B cell (primary cell): Measurements from ENCODE around the gene PFKP. TPM values are rescaled to one million over a fixed set of nuclear protein-coding genes. Genes with fewer than 3 reads are reported as not detected.
"Not testable (repeated sequence)": the region's sequence is repeated elsewhere in the genome, so short reads cannot be mapped to it uniquely, and the experiment has no call there.

Experiments used
- ATAC-seq: fragments of 200-7000 bp; cut with Tn5 transposase; one replicate; pipeline ENCODE4 v1.10.0; 2021; ENCODE audit warnings: low read depth, mild to moderate bottlenecking, moderate number of reproducible peaks, moderate library complexity
- CTCF ChIA-PET: fragments of 350-600 bp; sonication (Branson Sonifier 250); formaldehyde crosslinking; loops from one replicate; lab custom pipeline; 2021; ENCODE audit warnings: antibody characterized with exemption, inconsistent platforms; lab: Charles Lee
- POLR2A ChIA-PET: fragments of 350-600 bp; sonication (Branson Sonifier 250); formaldehyde crosslinking; loops from one replicate; lab custom pipeline; 2021; ENCODE audit warnings: antibody characterized with exemption; lab: Charles Lee
- DNase-seq: peaks from one replicate; pipeline ENCODE4 v3.0.0; 2013
- H2AFZ ChIP-seq: 2 replicates; pipeline ENCODE4 v1.6.1; 2012; ENCODE audit warnings: mild to moderate bottlenecking, low read depth, low read length; ENCODE audit not compliant: insufficient read depth, poor library complexity, severe bottlenecking
- H3K27ac ChIP-seq, 2 donors: 1 replicate in 1 of 2; 2 replicates in 1 of 2; pipeline ENCODE4 v1.5.1; 2012 to 2013; ENCODE audit warnings: low read length in 2 of 2, mild to moderate bottlenecking in 2 of 2, moderate library complexity in 1 of 2
- H3K27me3 ChIP-seq, 4 experiments: fragments of 200-600 bp in 1 of 4; sonication (generic) in 1 of 4; replicated peaks in 1 of 4; 1 replicate in 2 of 4; 2 replicates in 2 of 4; pipeline versions ENCODE4 v1.6.1 to v1.7.0; 2013 to 2016; ENCODE audit warnings: low read length in 3 of 4, mild to moderate bottlenecking in 2 of 4, mixed read lengths in 1 of 4, moderate library complexity in 1 of 4; ENCODE audit not compliant: insufficient read depth in 4 of 4, control insufficient read depth in 3 of 4; ENCODE audit errors: control extremely low read depth in 1 of 4
- H3K36me3 ChIP-seq, 2 experiments: replicated peaks in 1 of 2; 1 replicate in 1 of 2; 2 replicates in 1 of 2; pipeline versions ENCODE4 v1.6.1 to v1.7.1; 2013; ENCODE audit warnings: low read length in 1 of 2; ENCODE audit not compliant: insufficient read depth in 2 of 2, control insufficient read depth in 1 of 2; ENCODE audit errors: control extremely low read depth in 1 of 2, extremely low read depth in 1 of 2
- H3K4me1 ChIP-seq, 2 donors: fragments of 200-600 bp in 1 of 2; sonication (generic) in 1 of 2; 1 replicate in 1 of 2; 2 replicates in 1 of 2; pipeline versions ENCODE4 v1.5.1 to v1.6.1; 2013 to 2017; ENCODE audit warnings: low read length in 2 of 2; ENCODE audit not compliant: control insufficient read depth in 2 of 2, insufficient read depth in 2 of 2
- H3K4me2 ChIP-seq: replicated peaks from 2 replicates; pipeline ENCODE3; 2012; ENCODE audit warnings: mild to moderate bottlenecking, low read depth, low read length; ENCODE audit not compliant: poor library complexity, severe bottlenecking
- H3K4me3 ChIP-seq, 5 experiments: fragments of 200-600 bp in 1 of 5; sonication (generic) in 1 of 5; 1 replicate in 3 of 5; 2 replicates in 2 of 5; pipeline versions ENCODE4 v1.5.1 to v1.7.0; 2011 to 2016; ENCODE audit warnings: low read length in 4 of 5, mild to moderate bottlenecking in 4 of 5, low read depth in 2 of 5, control low read depth in 1 of 5, moderate library complexity in 1 of 5; ENCODE audit not compliant: insufficient read depth in 1 of 5; ENCODE audit errors: control extremely low read depth in 1 of 5, extremely low read depth in 1 of 5
- H3K79me2 ChIP-seq: fragments of 200-600 bp; sonication (generic); one replicate; pipeline ENCODE4 v1.6.0; 2016; ENCODE audit warnings: low read length; ENCODE audit not compliant: control insufficient read depth, insufficient read depth
- H3K9ac ChIP-seq: fragments of 200-600 bp; sonication (generic); 2 replicates; pipeline ENCODE4 v1.6.1; 2017; ENCODE audit warnings: mild to moderate bottlenecking, low read length, moderate library complexity
- H3K9me3 ChIP-seq, 3 donors: one replicate each; pipeline versions ENCODE4 v1.6.1 to v1.7.1; 2013; ENCODE audit warnings: low read length in 2 of 3; ENCODE audit not compliant: control insufficient read depth in 2 of 3, insufficient read depth in 1 of 3; ENCODE audit errors: control extremely low read depth in 1 of 3
- H4K20me1 ChIP-seq: 2 replicates; pipeline ENCODE4 v1.6.0; 2012; ENCODE audit warnings: mild to moderate bottlenecking, low read length; ENCODE audit not compliant: insufficient read depth, control insufficient read depth, poor library complexity, severe bottlenecking
- H3K27ac Mint-ChIP-seq: one replicate; pipeline ENCODE4 v1.8.0; 2021; ENCODE audit warnings: mixed read lengths
- H3K27me3 Mint-ChIP-seq: one replicate; pipeline ENCODE4 v1.8.0; 2021; ENCODE audit warnings: mixed read lengths
- H3K4me1 Mint-ChIP-seq: one replicate; pipeline ENCODE4 v1.8.0; 2021; ENCODE audit warnings: mixed read lengths
- H3K4me3 Mint-ChIP-seq: one replicate; pipeline ENCODE4 v1.8.0; 2021; ENCODE audit warnings: mixed read lengths
- H3K9me3 Mint-ChIP-seq: one replicate; pipeline ENCODE4 v1.8.0; 2022; ENCODE audit warnings: mixed read lengths; ENCODE audit not compliant: insufficient read depth
- CTCF ChIP-seq: fragments of 200-600 bp; IDR thresholded peaks from one replicate; pipeline ENCODE4 v1.8.0; 2022; ENCODE audit warnings: antibody characterized with exemption, mild to moderate bottlenecking
- EZH2 ChIP-seq: IDR thresholded peaks from 2 replicates; pipeline ENCODE4 v1.6.1; 2012; ENCODE audit warnings: borderline replicate concordance, low read depth, mild to moderate bottlenecking, moderate library complexity, low read length; ENCODE audit not compliant: insufficient read depth, poor library complexity, severe bottlenecking
- WGBS: methylation state at CpG from one replicate; pipeline ENCODE4 v1.1.5; 2013; ENCODE audit warnings: missing lambda C conversion rate; ENCODE audit not compliant: insufficient coverage; 5-methylcytosine and 5-hydroxymethylcytosine counted together
- intact Hi-C: fragments of 100-400 bp; cut with micrococcal nuclease; formaldehyde crosslinking; loops from one replicate; pipeline ENCODE4 v1.10.0; 2022
- polyA plus RNA-seq: library from polyadenylated mRNA; depleted of rRNA; stranded (reverse); fragments of >200 nt; gene quantifications from 2 replicates; pipeline ENCODE4 v1.2.3, GENCODE V29; 2012
- total RNA-seq, 2 donors: library from RNA; stranded (reverse); fragments of 120-200 nt in 1 of 2; gene quantifications; 1 replicate in 1 of 2; 2 replicates in 1 of 2; pipeline versions ENCODE4 v1.2.3 to v1.2.4, GENCODE V29; 2013 to 2022

PFKP gene
- total and polyA plus RNA-seq, 2 donors (not counting 1 experiment from before 2014, with no cell fraction given): 41.4 to 54.3 TPM

GRCh38 chr10:3060481-3060889, 6.9 kb upstream of the PFKP start:
- H2AFZ ChIP-seq: no peak overlapping the region
- WGBS: 93% methylated on average over 4 of the region's 4 CpGs
- H3K79me2 ChIP-seq: no peaks in the 10 kb centered on the region
- H4K20me1 ChIP-seq: no peaks in the 10 kb centered on the region
- H3K4me3 ChIP-seq: no peak overlapping the region
- no peak overlapping the region for H3K27ac ChIP-seq
- no peaks in the 10 kb centered on the region for H3K27me3 ChIP-seq
- intact Hi-C loops: no loop called here
- ChIA-PET CTCF (no interaction called here), POLR2A (no interaction called here)
- H3K9me3 ChIP-seq: peaks cover 0 to 3% (median 0%) of the 10 kb centered on the region in 3 donors
- peaks cover 12% of the 10 kb centered on the region for H3K4me1 Mint-ChIP-seq
- no peak for DNase-seq
- peaks cover 0 to 10% of the 10 kb centered on the region in 2 donors for H3K4me1 ChIP-seq
- no peaks in the 10 kb centered on the region for H3K27me3 Mint-ChIP-seq
- H3K4me3 Mint-ChIP-seq: no peak overlapping the region
- H3K9me3 Mint-ChIP-seq: no peaks in the 10 kb centered on the region
- H3K36me3 ChIP-seq: no peaks in the 10 kb centered on the region
- H3K4me2 ChIP-seq: no peak overlapping the region
- TF ChIP-seq EZH2 (no peak), CTCF (no peak)
- H3K9ac ChIP-seq: no peak overlapping the region
- no peak overlapping the region for H3K27ac Mint-ChIP-seq
- ATAC-seq: peak; percentile 25

GRCh38 chr10:3061323-3061898, 5.9 kb upstream of the PFKP start:
- POLR2A ChIA-PET, intact Hi-C loops, H2AFZ ChIP-seq, H3K4me2 ChIP-seq, H3K27ac ChIP-seq, H3K36me3 ChIP-seq, CTCF ChIA-PET, H3K27ac Mint-ChIP-seq, H3K9ac ChIP-seq, H4K20me1 ChIP-seq, H3K4me3 Mint-ChIP-seq, H3K27me3 ChIP-seq, H3K9me3 Mint-ChIP-seq, H3K4me3 ChIP-seq, H3K79me2 ChIP-seq, ATAC-seq, DNase-seq, H3K9me3 ChIP-seq, H3K27me3 Mint-ChIP-seq: not testable (repeated sequence)
- peaks cover 19% of the 10 kb centered on the region for H3K4me1 Mint-ChIP-seq
- 52% methylated on average over 2 of the region's 6 CpGs for WGBS
- peaks cover 0 to 11% of the 10 kb centered on the region in 2 donors for H3K4me1 ChIP-seq
